Bronchial epithelial cell (primary cell): Measurements from ENCODE around the gene CLIC6. TPM values are rescaled to one million over a fixed set of nuclear protein-coding genes. Genes with fewer than 3 reads are reported as not detected.
A peak's percentile ranks its signal among the peaks of the same experiment; 100 is the strongest.

Experiments used
- DNase-seq: peaks from one replicate; pipeline ENCODE4 v3.0.0-alpha.2; 2010; ENCODE audit warnings: low read depth
- FAIRE-seq: peaks from 2 replicates; lab custom pipeline; 2011; peaks lifted over from hg19 to GRCh38; lab: Jason Lieb, UNC
- H3K27me3 ChIP-seq: 2 replicates; pipeline ENCODE4 v1.5.1; 2011; ENCODE audit warnings: low read length; ENCODE audit not compliant: control insufficient read depth, insufficient read depth
- H3K36me3 ChIP-seq: 2 replicates; pipeline ENCODE4 v1.5.1; 2011; ENCODE audit warnings: low read length; ENCODE audit not compliant: control insufficient read depth, insufficient read depth
- H3K4me3 ChIP-seq: 2 replicates; pipeline ENCODE4 v1.5.1; 2011; ENCODE audit warnings: mild to moderate bottlenecking, low read depth, low read length, control low read depth
- CTCF ChIP-seq: IDR thresholded peaks from 2 replicates; pipeline ENCODE4 v1.5.1; 2011; ENCODE audit warnings: mild to moderate bottlenecking, moderate library complexity, low read length, control low read depth, inconsistent platforms; ENCODE audit not compliant: insufficient read depth, severe bottlenecking
- total RNA-seq: library from RNA; depleted of rRNA; stranded (reverse); fragments of >200 nt; gene quantifications from 2 replicates; pipeline ENCODE4 v1.2.1, GENCODE V29; 2014

Gene CLIC6
- total RNA-seq, 1 donor from 2014 or later, result not detected

GRCh38 chr21:34626131-34626530 lies 42.7 kb upstream of the CLIC6 start:
- DNase-seq (no peak), FAIRE-seq (no peak)
- no peak overlapping the region for H3K4me3 ChIP-seq
- no peaks in the 10 kb centered on the region for H3K36me3 ChIP-seq
- no peak for TF ChIP-seq CTCF
- H3K27me3 ChIP-seq, result peaks cover 4% of the 10 kb centered on the region

GRCh38 chr21:34630536-34631143 lies 38.2 kb upstream of the CLIC6 start:
- DNase-seq, result peak; percentile 51
- Histone ChIP-seq H3K4me3 (no peak overlapping the region), H3K36me3 (no peaks in the 10 kb centered on the region), H3K27me3 (peaks cover 2% of the 10 kb centered on the region)
- no peak for FAIRE-seq
- peak; percentile 72 for TF ChIP-seq CTCF

- DNase-seq, result no peak
- Histone ChIP-seq H3K4me3 (no peak overlapping the region), H3K36me3 (no peaks in the 10 kb centered on the region), H3K27me3 (peaks cover 2% of the 10 kb centered on the region)
- TF ChIP-seq CTCF, result no peak
- no peak for FAIRE-seq
These were observed 36.3 kb upstream of the CLIC6 start for GRCh38 chr21:34632498-34632897.

- H3K36me3 ChIP-seq, result no peaks in the 10 kb centered on the region
- peak; percentile 29 for TF ChIP-seq CTCF
- H3K4me3 ChIP-seq, result no peak overlapping the region
- no peak for FAIRE-seq
- H3K27me3 ChIP-seq, result peaks cover 2% of the 10 kb centered on the region
- no peak for DNase-seq
These were observed 33.5 kb upstream of the CLIC6 start for GRCh38 chr21:34635307-34635706.

GRCh38 chr21:34636961-34637360 lies 31.8 kb upstream of the CLIC6 start:
- H3K27me3 ChIP-seq, result peaks cover 2% of the 10 kb centered on the region
- no peak overlapping the region for H3K4me3 ChIP-seq
- TF ChIP-seq CTCF, result no peak
- no peaks in the 10 kb centered on the region for H3K36me3 ChIP-seq
- DNase-seq, result no peak
- no peak for FAIRE-seq

- TF ChIP-seq CTCF, result no peak
- Histone ChIP-seq H3K36me3 (no peaks in the 10 kb centered on the region), H3K4me3 (no peak overlapping the region), H3K27me3 (peaks cover 2% of the 10 kb centered on the region)
- no peak for FAIRE-seq
- no peak for DNase-seq
These were observed 29.5 kb upstream of the CLIC6 start for GRCh38 chr21:34639250-34639649.
